Fibroblast of villous mesenchyme (primary cell): ENCODE results near the gene XPR1. TPM values are rescaled to one million over a fixed set of nuclear protein-coding genes. Genes with fewer than 3 reads are reported as not detected.

Experiments used
- DNase-seq: peaks from one replicate; pipeline ENCODE4 v3.0.0-alpha.2; 2010; ENCODE audit warnings: low read depth
- H3K4me3 ChIP-seq: 2 replicates; pipeline ENCODE4 v1.5.1; 2011; ENCODE audit warnings: low read depth, mild to moderate bottlenecking, low read length
- total RNA-seq: library from RNA; depleted of rRNA; stranded (reverse); fragments of >200 nt; gene quantifications from 2 replicates; pipeline ENCODE4 v1.2.3, GENCODE V29; 2012
- TF ChIP-seq, protein P1 (sequence below): IDR thresholded peaks from 2 replicates; pipeline ENCODE4 v1.5.1; 2012; ENCODE audit warnings: low read depth, mild to moderate bottlenecking, low read length; ENCODE audit not compliant: insufficient read depth

The XPR1 gene
- total RNA-seq, 1 donor = 31.5 TPM

DNA sequence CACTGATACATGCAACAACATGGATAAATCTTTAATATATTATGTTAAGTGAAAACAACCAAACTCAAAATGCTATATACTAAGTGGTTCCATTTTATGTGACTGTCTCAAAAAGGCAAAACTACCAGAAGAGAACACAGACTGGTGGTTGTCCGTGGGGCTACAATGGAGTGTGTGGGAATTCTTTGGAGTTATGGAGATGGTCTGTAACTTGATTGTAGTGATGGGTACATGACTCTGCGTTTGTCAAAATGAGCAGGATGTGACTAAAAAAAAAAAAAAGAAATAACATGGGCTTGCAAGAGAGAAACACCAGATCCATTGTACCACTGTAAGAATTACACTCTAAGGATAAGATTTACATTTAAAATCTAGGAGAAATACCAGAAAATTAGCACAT lies 228.7 kb downstream of the XPR1 start:
- no peak overlapping the region for H3K4me3 ChIP-seq
- TF ChIP-seq, protein P1, sequence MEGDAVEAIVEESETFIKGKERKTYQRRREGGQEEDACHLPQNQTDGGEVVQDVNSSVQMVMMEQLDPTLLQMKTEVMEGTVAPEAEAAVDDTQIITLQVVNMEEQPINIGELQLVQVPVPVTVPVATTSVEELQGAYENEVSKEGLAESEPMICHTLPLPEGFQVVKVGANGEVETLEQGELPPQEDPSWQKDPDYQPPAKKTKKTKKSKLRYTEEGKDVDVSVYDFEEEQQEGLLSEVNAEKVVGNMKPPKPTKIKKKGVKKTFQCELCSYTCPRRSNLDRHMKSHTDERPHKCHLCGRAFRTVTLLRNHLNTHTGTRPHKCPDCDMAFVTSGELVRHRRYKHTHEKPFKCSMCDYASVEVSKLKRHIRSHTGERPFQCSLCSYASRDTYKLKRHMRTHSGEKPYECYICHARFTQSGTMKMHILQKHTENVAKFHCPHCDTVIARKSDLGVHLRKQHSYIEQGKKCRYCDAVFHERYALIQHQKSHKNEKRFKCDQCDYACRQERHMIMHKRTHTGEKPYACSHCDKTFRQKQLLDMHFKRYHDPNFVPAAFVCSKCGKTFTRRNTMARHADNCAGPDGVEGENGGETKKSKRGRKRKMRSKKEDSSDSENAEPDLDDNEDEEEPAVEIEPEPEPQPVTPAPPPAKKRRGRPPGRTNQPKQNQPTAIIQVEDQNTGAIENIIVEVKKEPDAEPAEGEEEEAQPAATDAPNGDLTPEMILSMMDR = no peak
- no peak for DNase-seq

- DNase-seq = no peak
- no peak overlapping the region for H3K4me3 ChIP-seq
- TF ChIP-seq, protein P1 = no peak
Measured at GRCh38 chr1:180862305-180862704, 230.5 kb downstream of the XPR1 start.

DNA sequence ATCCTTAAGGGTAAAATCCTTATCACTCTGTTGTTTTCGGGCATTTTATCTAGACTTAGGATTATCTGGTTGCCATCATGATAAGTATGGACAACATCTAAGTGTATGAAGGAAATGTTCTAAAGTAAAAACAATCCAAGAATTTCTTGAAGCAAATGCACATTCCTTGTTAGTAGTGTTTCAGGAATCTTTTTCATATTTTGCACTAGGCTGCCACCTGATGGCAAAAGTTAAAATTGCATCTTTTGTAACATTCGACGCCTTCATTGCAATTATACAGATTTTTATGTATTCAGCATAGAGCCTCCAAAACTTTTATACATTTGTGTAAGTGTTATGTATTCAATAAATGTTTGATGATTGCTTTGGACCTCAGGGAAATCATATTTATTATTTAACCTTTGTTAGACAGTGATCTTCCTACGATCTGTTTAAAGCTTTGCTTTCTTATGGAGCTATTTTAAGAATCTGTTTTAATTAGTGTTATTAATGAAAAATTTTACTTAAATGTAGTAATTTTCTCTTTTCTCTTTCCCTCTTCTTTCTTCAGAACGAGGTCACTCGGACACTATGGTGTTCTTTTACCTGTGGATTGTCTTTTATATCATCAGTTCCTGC lies 231.4 kb downstream of the XPR1 start:
- TF ChIP-seq, protein P1 = peak; percentile 60
- peak; percentile 67 for DNase-seq
- no peak overlapping the region for H3K4me3 ChIP-seq

DNA sequence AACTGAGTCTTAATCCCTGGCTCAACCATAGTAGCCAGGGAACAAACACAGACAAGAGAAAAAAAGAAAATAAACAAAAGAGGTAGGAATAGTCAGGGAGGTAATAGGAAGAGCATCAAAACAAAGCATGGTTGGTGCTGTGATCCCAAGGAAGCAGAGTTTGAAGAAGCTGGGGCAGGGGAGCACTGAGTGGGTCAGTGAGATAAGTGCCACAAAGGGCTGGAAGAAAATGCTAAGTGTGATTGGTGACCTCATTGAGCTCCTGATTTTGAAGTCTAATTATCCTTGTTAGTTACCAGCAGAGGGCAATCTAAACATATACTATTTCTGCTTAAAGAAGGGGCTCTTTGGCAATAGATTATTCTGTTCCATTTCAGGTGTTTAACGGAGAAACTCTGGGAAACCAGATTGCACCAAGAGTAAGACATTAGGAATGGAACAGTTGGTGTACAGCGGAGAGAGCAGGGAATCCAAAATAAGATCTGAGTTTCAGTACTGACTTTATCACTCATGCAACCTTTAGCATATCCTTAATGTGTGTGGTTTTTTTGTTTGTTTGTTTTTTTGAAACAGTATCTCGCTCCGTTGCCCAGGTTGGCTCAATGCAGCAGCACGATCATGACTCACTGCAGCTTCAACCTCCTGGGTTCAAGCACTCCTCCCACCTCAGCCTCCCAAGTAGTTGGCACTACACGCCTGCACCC lies 250.1 kb downstream of the XPR1 start:
- DNase-seq = peak; percentile 66
- no peak overlapping the region for H3K4me3 ChIP-seq
- TF ChIP-seq, protein P1 = peak; percentile 54

GRCh38 chr1:180884588-180885300 lies 252.9 kb downstream of the XPR1 start:
- DNase-seq = no peak
- TF ChIP-seq, protein P1 = no peak

GRCh38 chr1:180886338-180886737 lies 254.5 kb downstream of the XPR1 start:
- H3K4me3 ChIP-seq = no peak overlapping the region
- DNase-seq = no peak
- TF ChIP-seq, protein P1 = no peak

More at GRCh38 chr1:180884588-180885300, 252.9 kb downstream of the XPR1 start:
- no peak overlapping the region for H3K4me3 ChIP-seq
